H9 (cell line): ENCODE data around the gene DFFB. TPM values are rescaled to one million over a fixed set of nuclear protein-coding genes. Genes with fewer than 3 reads are reported as not detected.

ENCODE experiments used
- DNase-seq: peaks from one replicate; pipeline ENCODE4 v3.0.0-alpha.2; 2017
- H2AFZ ChIP-seq: one replicate; pipeline ENCODE4 v1.6.1; 2013; ENCODE audit warnings: mild to moderate bottlenecking, low read length, control low read depth, moderate library complexity
- H2AK5ac ChIP-seq: 2 replicates; pipeline ENCODE4 v1.6.1; 2013; ENCODE audit warnings: low read length, control low read depth, mixed read lengths; ENCODE audit not compliant: insufficient read length
- H2BK120ac ChIP-seq: one replicate; pipeline ENCODE4 v1.6.1; 2013; ENCODE audit warnings: low read depth, mild to moderate bottlenecking, low read length, control low read depth, inconsistent platforms; ENCODE audit not compliant: poor library complexity, severe bottlenecking
- H2BK12ac ChIP-seq: 2 replicates; pipeline ENCODE4 v1.6.1; 2013; ENCODE audit warnings: low read length, control low read depth, mixed read lengths, low read depth; ENCODE audit not compliant: insufficient read length
- H2BK15ac ChIP-seq: 2 replicates; pipeline ENCODE4 v1.6.1; 2013; ENCODE audit warnings: low read depth, low read length, control low read depth
- H2BK20ac ChIP-seq: one replicate; pipeline ENCODE4 v1.6.1; 2013; ENCODE audit warnings: low read depth, mild to moderate bottlenecking, low read length, control low read depth, inconsistent platforms; ENCODE audit not compliant: poor library complexity, severe bottlenecking
- H2BK5ac ChIP-seq: 2 replicates; pipeline ENCODE4 v1.6.1; 2013; ENCODE audit warnings: low read length, control low read depth, mixed read lengths; ENCODE audit not compliant: insufficient read length
- H3K14ac ChIP-seq: 2 replicates; pipeline ENCODE4 v1.6.1; 2013; ENCODE audit warnings: low read length, control low read depth; ENCODE audit not compliant: insufficient read depth
- H3K18ac ChIP-seq: 2 replicates; pipeline ENCODE4 v1.6.1; 2013; ENCODE audit warnings: low read depth, mild to moderate bottlenecking, mixed read lengths, low read length, control low read depth; ENCODE audit not compliant: insufficient read length
- H3K23ac ChIP-seq: 2 replicates; pipeline ENCODE4 v1.6.1; 2013; ENCODE audit warnings: low read length, control low read depth, mixed read lengths, low read depth; ENCODE audit not compliant: insufficient read length
- H3K23me2 ChIP-seq: 2 replicates; pipeline ENCODE4 v1.6.1; 2013; ENCODE audit warnings: low read depth, mild to moderate bottlenecking, mixed read lengths, low read length, control low read depth; ENCODE audit not compliant: insufficient read length, poor library complexity, severe bottlenecking
- H3K27ac ChIP-seq: 2 replicates; pipeline ENCODE4 v1.5.1; 2013; ENCODE audit warnings: low read length, control low read depth, mixed read lengths, low read depth; ENCODE audit not compliant: insufficient read length
- H3K27me3 ChIP-seq: 2 replicates; pipeline ENCODE4 v1.6.1; 2013; ENCODE audit warnings: low read length, control low read depth, inconsistent platforms; ENCODE audit not compliant: insufficient read depth
- H3K4ac ChIP-seq: 2 replicates; pipeline ENCODE4 v1.6.1; 2013; ENCODE audit warnings: low read depth, mild to moderate bottlenecking, control low read depth, inconsistent platforms, low read length, moderate library complexity
- H3K4me1 ChIP-seq: 2 replicates; pipeline ENCODE4 v1.6.1; 2013; ENCODE audit warnings: low read length, control low read depth, inconsistent platforms; ENCODE audit not compliant: insufficient read depth
- H3K4me2 ChIP-seq: 2 replicates; pipeline ENCODE4 v1.6.1; 2013; ENCODE audit warnings: low read length, control low read depth, mixed read lengths; ENCODE audit not compliant: insufficient read length, insufficient read depth
- H3K56ac ChIP-seq: 2 replicates; pipeline ENCODE4 v1.6.1; 2013; ENCODE audit warnings: low read depth, mild to moderate bottlenecking, mixed read lengths, low read length, control low read depth; ENCODE audit not compliant: insufficient read length
- H3K79me1 ChIP-seq: 2 replicates; pipeline ENCODE4 v1.6.1; 2013; ENCODE audit warnings: low read depth, mild to moderate bottlenecking, moderate library complexity, low read length, control low read depth, inconsistent platforms; ENCODE audit not compliant: insufficient read depth, poor library complexity, severe bottlenecking
- H3K79me2 ChIP-seq: 2 replicates; pipeline ENCODE4 v1.6.1; 2013; ENCODE audit warnings: low read length, control low read depth, inconsistent platforms; ENCODE audit not compliant: insufficient read depth
- H3K9ac ChIP-seq: 2 replicates; pipeline ENCODE4 v1.6.1; 2013; ENCODE audit warnings: low read length, control low read depth, mixed read lengths; ENCODE audit not compliant: insufficient read length; ENCODE audit errors: extremely low read depth
- H3K9me3 ChIP-seq: one replicate; pipeline ENCODE4 v1.6.1; 2013; ENCODE audit warnings: low read depth, low read length, inconsistent platforms; ENCODE audit not compliant: control insufficient read depth
- H3T11ph ChIP-seq: one replicate; pipeline ENCODE4 v1.6.1; 2013; ENCODE audit warnings: mild to moderate bottlenecking, low read length, control low read depth, inconsistent platforms
- H4K20me1 ChIP-seq: one replicate; pipeline ENCODE4 v1.6.1; 2013; ENCODE audit not compliant: control insufficient read depth, insufficient read length, insufficient read depth
- H4K5ac ChIP-seq: 2 replicates; pipeline ENCODE4 v1.6.1; 2013; ENCODE audit warnings: low read depth, mild to moderate bottlenecking, mixed read lengths, low read length, control low read depth; ENCODE audit not compliant: insufficient read length
- H4K8ac ChIP-seq: replicated peaks from 2 replicates; pipeline ENCODE4 v1.6.1; 2013; ENCODE audit warnings: low read length, control low read depth, mixed read lengths, low read depth; ENCODE audit not compliant: insufficient read length
- H4K91ac ChIP-seq: 2 replicates; pipeline ENCODE4 v1.6.1; 2013; ENCODE audit warnings: low read depth, mild to moderate bottlenecking, moderate library complexity, mixed read lengths, low read length, control low read depth; ENCODE audit not compliant: insufficient read length
- H3K27ac Mint-ChIP-seq, 3 experiments: 2 replicates in 2 of 3; 3 replicates in 1 of 3; pipeline ENCODE4 v1.8.0; 2020 to 2021; ENCODE audit warnings: mixed read lengths in 3 of 3, mild to moderate bottlenecking in 1 of 3, moderate library complexity in 1 of 3
- H3K27me3 Mint-ChIP-seq: 2 replicates; pipeline ENCODE4 v1.8.0; 2021; ENCODE audit warnings: low read depth, mild to moderate bottlenecking, moderate library complexity, mixed read lengths
- H3K36me3 Mint-ChIP-seq, 3 experiments: 2 replicates in 2 of 3; 3 replicates in 1 of 3; pipeline ENCODE4 v1.8.0; 2020 to 2021; ENCODE audit warnings: low read depth in 3 of 3, mixed read lengths in 3 of 3; ENCODE audit not compliant: insufficient read depth in 1 of 3
- H3K4me1 Mint-ChIP-seq, 2 experiments: 2 replicates each; pipeline ENCODE4 v1.8.0; 2020; ENCODE audit warnings: mixed read lengths in 2 of 2
- H3K4me3 Mint-ChIP-seq, 2 experiments: 2 replicates in 1 of 2; 3 replicates in 1 of 2; pipeline ENCODE4 v1.8.0; 2020 to 2021; ENCODE audit warnings: mild to moderate bottlenecking in 2 of 2, mixed read lengths in 2 of 2, moderate library complexity in 1 of 2
- H3K9me3 Mint-ChIP-seq, 2 experiments: 2 replicates in 1 of 2; 3 replicates in 1 of 2; pipeline ENCODE4 v1.8.0; 2020; ENCODE audit warnings: mild to moderate bottlenecking in 2 of 2, mixed read lengths in 2 of 2, moderate library complexity in 1 of 2
- WGBS: extraction: QIAGEN DNeasy Blood & Tissue Kit; methylation state at CpG from one replicate; pipeline ENCODE4 v1.1.7; 2013; ENCODE audit warnings: missing lambda C conversion rate, low lambda C conversion rate, mixed read lengths; ENCODE audit not compliant: insufficient read length; ENCODE audit errors: extremely low coverage; 5-methylcytosine and 5-hydroxymethylcytosine counted together
- total RNA-seq: library from RNA; stranded (reverse); gene quantifications from 2 replicates; pipeline ENCODE4 v1.2.1, GENCODE V29; 2021
- TF ChIP-seq, protein P1 (sequence below): fragments of 200-600 bp; sonication (generic); conservative IDR thresholded peaks from 3 replicates; pipeline ENCODE4 v1.8.0; 2021; ENCODE audit warnings: antibody characterized with exemption, mild to moderate bottlenecking

Gene DFFB
- total RNA-seq, 1 experiment from 2014 or later: 9.7 TPM

DNA sequence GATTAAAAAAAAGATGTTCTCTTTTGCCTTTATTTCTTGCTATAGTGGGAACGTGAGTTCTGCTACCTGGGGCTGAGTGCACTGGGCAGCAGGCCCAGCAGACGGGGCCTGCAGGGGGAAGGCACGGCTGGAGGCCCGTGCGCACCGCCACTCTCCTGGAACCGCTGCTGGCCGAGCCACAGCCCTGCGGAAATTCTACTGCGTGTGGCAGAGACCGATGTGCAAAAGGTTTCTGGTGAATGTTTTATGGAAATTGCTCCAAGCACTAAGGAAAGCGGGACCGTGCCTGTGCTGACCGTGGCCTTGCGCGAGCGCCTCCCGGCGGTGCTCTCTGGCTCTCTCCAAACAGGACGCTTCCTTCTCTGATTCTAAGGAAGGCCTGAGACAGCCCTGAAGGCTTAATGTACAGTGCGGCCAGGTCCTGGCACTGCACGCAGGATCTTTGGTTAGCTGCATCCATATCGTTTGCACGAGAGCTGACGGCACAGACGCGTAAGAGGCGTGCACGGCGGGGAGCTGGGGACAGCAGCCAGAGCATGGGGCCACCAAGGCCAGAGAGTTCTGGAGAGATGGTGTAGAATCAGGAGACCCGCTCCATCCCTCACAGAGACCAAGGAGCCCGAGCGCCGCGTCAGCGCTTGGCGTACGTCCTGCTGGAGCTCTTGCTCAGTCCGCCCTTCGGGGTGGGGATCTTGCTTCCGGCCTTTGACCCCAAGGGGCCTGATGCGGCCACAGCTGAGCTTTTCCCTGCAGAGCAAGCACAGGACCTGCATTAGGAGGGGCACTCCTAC is 42.3 kb upstream of the DFFB start:
- Histone ChIP-seq H2BK120ac (no peak overlapping the region), H2AK5ac (no peak overlapping the region), H3K23me2 (no peaks in the 10 kb centered on the region), H3K14ac (no peak overlapping the region), H3K56ac (no peak overlapping the region), H4K20me1 (no peaks in the 10 kb centered on the region), H2BK20ac (no peak overlapping the region), H3K9me3 (no peaks in the 10 kb centered on the region), H3K4ac (no peak overlapping the region), H3K79me1 (no peaks in the 10 kb centered on the region), H3K4me1 (no peaks in the 10 kb centered on the region), H2BK12ac (no peak overlapping the region), H3K27ac (no peak overlapping the region), H4K8ac (no peak overlapping the region), H3K4me2 (no peak overlapping the region), H2BK15ac (no peak overlapping the region), H4K91ac (no peak overlapping the region), H2AFZ (no peak overlapping the region), H3T11ph (no peak overlapping the region), H3K79me2 (no peaks in the 10 kb centered on the region), H3K18ac (no peak overlapping the region), H3K27me3 (no peaks in the 10 kb centered on the region), H3K9ac (no peak overlapping the region), H3K23ac (no peak overlapping the region), H4K5ac (no peak overlapping the region), H2BK5ac (no peak overlapping the region)
- TF ChIP-seq, protein P1, sequence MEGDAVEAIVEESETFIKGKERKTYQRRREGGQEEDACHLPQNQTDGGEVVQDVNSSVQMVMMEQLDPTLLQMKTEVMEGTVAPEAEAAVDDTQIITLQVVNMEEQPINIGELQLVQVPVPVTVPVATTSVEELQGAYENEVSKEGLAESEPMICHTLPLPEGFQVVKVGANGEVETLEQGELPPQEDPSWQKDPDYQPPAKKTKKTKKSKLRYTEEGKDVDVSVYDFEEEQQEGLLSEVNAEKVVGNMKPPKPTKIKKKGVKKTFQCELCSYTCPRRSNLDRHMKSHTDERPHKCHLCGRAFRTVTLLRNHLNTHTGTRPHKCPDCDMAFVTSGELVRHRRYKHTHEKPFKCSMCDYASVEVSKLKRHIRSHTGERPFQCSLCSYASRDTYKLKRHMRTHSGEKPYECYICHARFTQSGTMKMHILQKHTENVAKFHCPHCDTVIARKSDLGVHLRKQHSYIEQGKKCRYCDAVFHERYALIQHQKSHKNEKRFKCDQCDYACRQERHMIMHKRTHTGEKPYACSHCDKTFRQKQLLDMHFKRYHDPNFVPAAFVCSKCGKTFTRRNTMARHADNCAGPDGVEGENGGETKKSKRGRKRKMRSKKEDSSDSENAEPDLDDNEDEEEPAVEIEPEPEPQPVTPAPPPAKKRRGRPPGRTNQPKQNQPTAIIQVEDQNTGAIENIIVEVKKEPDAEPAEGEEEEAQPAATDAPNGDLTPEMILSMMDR: no peak
- WGBS: no CpG with 5 or more reads among the region's 42 CpGs
- Mint-ChIP-seq H3K4me3 (no peak overlapping the region), H3K36me3 (peaks cover 0 to 7% (median 2%) of the 10 kb centered on the region in 3 experiments; a peak in 5 of 7 replicates), H3K27ac (peak overlapping the region in 1 of 3 experiments; percentile 75; a peak in 1 of 7 replicates), H3K4me1 (peaks cover 6 to 7% of the 10 kb centered on the region in 2 experiments), H3K9me3 (peaks cover 0 to 3% of the 10 kb centered on the region in 2 experiments; a peak in 2 of 5 replicates), H3K27me3 (peaks cover 5% of the 10 kb centered on the region)
- no peak for DNase-seq
